22Rv1 (cell line): ENCODE results near the gene ZNF786.

Experiments
- ZFX ChIP-seq: fragments of 450-650 bp; IDR thresholded peaks from 2 replicates; pipeline ENCODE4 v1.6.1; 2017; ENCODE audit warnings: antibody characterized with exemption, borderline replicate concordance
- TF ChIP-seq, protein P1 (sequence below): fragments of 450-650 bp; IDR thresholded peaks from 2 replicates; pipeline ENCODE4 v1.5.1; 2017; ENCODE audit warnings: mild to moderate bottlenecking

DNA sequence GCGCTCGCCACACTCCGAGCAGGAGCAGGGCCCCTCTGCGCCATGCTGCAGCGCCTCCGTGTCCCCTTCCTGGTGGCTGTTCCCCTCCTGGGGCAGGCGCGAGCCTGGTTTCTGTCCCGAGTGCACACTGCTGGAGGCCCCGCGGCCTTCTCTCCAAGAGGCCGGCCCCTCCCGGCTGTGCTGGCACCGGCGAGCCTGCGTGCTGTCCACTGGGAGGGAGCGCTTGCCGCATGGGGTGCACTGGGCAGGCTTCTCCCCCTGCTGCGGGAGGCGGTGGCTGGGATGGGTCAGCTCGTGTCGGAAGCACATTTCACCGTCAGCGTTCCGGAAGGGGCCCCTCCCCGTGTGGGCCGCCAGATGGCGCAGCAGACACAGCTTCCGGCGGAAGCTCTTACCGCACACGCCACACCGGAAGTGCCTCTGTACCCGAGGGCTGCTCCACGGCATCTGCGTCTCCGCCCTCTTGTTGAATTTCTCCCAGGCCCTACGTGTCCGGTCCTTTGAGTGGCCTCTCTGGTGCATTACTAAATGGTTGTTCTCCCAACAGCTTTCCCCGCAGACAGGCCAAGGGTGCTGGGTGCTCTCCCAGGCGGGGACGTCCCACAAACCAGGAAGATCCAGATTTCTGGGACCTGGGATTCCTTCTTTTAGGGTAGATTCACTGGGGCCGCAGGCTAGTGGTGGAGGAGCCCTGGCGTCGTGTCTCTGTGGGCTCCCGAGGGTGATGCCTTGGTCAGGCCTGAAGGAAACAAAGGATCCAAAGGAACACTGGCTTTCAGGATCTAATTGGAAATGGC is 18.7 kb downstream of the ZNF786 start:
- TF ChIP-seq, protein P1, sequence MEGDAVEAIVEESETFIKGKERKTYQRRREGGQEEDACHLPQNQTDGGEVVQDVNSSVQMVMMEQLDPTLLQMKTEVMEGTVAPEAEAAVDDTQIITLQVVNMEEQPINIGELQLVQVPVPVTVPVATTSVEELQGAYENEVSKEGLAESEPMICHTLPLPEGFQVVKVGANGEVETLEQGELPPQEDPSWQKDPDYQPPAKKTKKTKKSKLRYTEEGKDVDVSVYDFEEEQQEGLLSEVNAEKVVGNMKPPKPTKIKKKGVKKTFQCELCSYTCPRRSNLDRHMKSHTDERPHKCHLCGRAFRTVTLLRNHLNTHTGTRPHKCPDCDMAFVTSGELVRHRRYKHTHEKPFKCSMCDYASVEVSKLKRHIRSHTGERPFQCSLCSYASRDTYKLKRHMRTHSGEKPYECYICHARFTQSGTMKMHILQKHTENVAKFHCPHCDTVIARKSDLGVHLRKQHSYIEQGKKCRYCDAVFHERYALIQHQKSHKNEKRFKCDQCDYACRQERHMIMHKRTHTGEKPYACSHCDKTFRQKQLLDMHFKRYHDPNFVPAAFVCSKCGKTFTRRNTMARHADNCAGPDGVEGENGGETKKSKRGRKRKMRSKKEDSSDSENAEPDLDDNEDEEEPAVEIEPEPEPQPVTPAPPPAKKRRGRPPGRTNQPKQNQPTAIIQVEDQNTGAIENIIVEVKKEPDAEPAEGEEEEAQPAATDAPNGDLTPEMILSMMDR: peak; percentile 61
- TF ChIP-seq ZFX: no peak
